HG02571 (cell line): ENCODE results near the gene ADCY4.
"Not testable (repeated sequence)": the region's sequence is repeated elsewhere in the genome, so short reads cannot be mapped to it uniquely, and the experiment has no call there.

ENCODE experiments used
- ATAC-seq: cut with Tn5 transposase; IDR thresholded peaks from one replicate; pipeline ENCODE4 v1.9.1; 2021; ENCODE audit warnings: mild to moderate bottlenecking, moderate library complexity; ENCODE audit not compliant: unreplicated experiment

Gene ADCY4

GRCh38 chr14:24367514-24368211 lies 32.8 kb upstream of the ADCY4 start, which contains the start of gene NFATC4:
TSS of gene NFATC4 (plus strand) at chr14:24368184. CDS start at chr14:24368341, 157 bp downstream.
- no peak for ATAC-seq

- peak; percentile 57 for ATAC-seq
Measured at GRCh38 chr14:24366721-24367513, 32.0 kb upstream of the ADCY4 start.

- ATAC-seq: no peak
Measured at GRCh38 chr14:24366413-24366720, 31.5 kb upstream of the ADCY4 start.

- peak; percentile 37 for ATAC-seq
Measured at GRCh38 chr14:24365600-24366412, 30.9 kb upstream of the ADCY4 start.

GRCh38 chr14:24364841-24365240 lies 30.0 kb upstream of the ADCY4 start:
- ATAC-seq: no peak

GRCh38 chr14:24363401-24363800 lies 28.5 kb upstream of the ADCY4 start:
- ATAC-seq: no peak

GRCh38 chr14:24362241-24362960 lies 27.5 kb upstream of the ADCY4 start:
- no peak for ATAC-seq

GRCh38 chr14:24361326-24361725 lies 26.5 kb upstream of the ADCY4 start:
- ATAC-seq: no peak

- no peak for ATAC-seq
Measured at GRCh38 chr14:24360281-24360680, 25.4 kb upstream of the ADCY4 start.

- ATAC-seq: no peak
Measured at GRCh38 chr14:24356208-24356607, 21.3 kb upstream of the ADCY4 start.

GRCh38 chr14:24355009-24355408 lies 20.1 kb upstream of the ADCY4 start:
- ATAC-seq: no peak

- ATAC-seq: not testable (repeated sequence)
Measured at GRCh38 chr14:24354482-24354825, 19.6 kb upstream of the ADCY4 start.

- ATAC-seq: no peak
Measured at GRCh38 chr14:24353559-24354481, 18.9 kb upstream of the ADCY4 start.

- no peak for ATAC-seq
Measured at GRCh38 chr14:24351517-24351916, 16.6 kb upstream of the ADCY4 start.

- no peak for ATAC-seq
Measured at GRCh38 chr14:24349742-24350141, 14.9 kb upstream of the ADCY4 start.

GRCh38 chr14:24348186-24348585 lies 13.3 kb upstream of the ADCY4 start:
- no peak for ATAC-seq

- no peak for ATAC-seq
Measured at GRCh38 chr14:24347134-24347533, 12.3 kb upstream of the ADCY4 start.

- no peak for ATAC-seq
Measured at GRCh38 chr14:24343795-24344660, 9.2 kb upstream of the ADCY4 start.

GRCh38 chr14:24342889-24343288 lies 8.0 kb upstream of the ADCY4 start:
- no peak for ATAC-seq
